Osteoblast (primary cell): ENCODE data around the gene FCGBP. TPM values are rescaled to one million over a fixed set of nuclear protein-coding genes. Genes with fewer than 3 reads are reported as not detected.
"Not testable (repeated sequence)": the region's sequence is repeated elsewhere in the genome, so short reads cannot be mapped to it uniquely, and the experiment has no call there.

ENCODE experiments used
- DNase-seq: peaks from one replicate; pipeline ENCODE4 v3.0.0; 2011; ENCODE audit warnings: low spot score, mixed read lengths; ENCODE audit not compliant: insufficient read length; ENCODE audit errors: missing footprints
- H2AFZ ChIP-seq: 2 replicates; pipeline ENCODE4 v1.6.0; 2011; ENCODE audit warnings: mild to moderate bottlenecking, low read length
- H3K27ac ChIP-seq: 2 replicates; pipeline ENCODE4 v1.5.1; 2011; ENCODE audit warnings: mild to moderate bottlenecking, low read depth, low read length, moderate library complexity
- H3K27me3 ChIP-seq: 2 replicates; pipeline ENCODE4 v1.6.0; 2012; ENCODE audit warnings: mild to moderate bottlenecking, control low read depth, inconsistent platforms, low read length, moderate library complexity; ENCODE audit not compliant: insufficient read depth
- H3K36me3 ChIP-seq: 2 replicates; pipeline ENCODE4 v1.5.1; 2011; ENCODE audit warnings: mild to moderate bottlenecking, low read length, control low read depth, moderate library complexity; ENCODE audit not compliant: insufficient read depth
- H3K4me1 ChIP-seq: 2 replicates; pipeline ENCODE4 v1.5.1; 2011; ENCODE audit warnings: mild to moderate bottlenecking, low read length, control low read depth, moderate library complexity; ENCODE audit not compliant: insufficient read depth
- H3K4me2 ChIP-seq: 2 replicates; pipeline ENCODE4 v1.6.0; 2011; ENCODE audit warnings: mild to moderate bottlenecking, low read length; ENCODE audit not compliant: insufficient read depth
- H3K4me3 ChIP-seq: fragments of 200-600 bp; sonication (generic); 3 replicates; pipeline ENCODE4 v1.5.1; 2012; ENCODE audit warnings: mild to moderate bottlenecking, low read length, inconsistent platforms; ENCODE audit not compliant: insufficient read depth
- H3K79me2 ChIP-seq: 2 replicates; pipeline ENCODE4 v1.6.0; 2012; ENCODE audit warnings: mild to moderate bottlenecking, low read length, control low read depth, inconsistent platforms; ENCODE audit not compliant: insufficient read depth
- H3K9me3 ChIP-seq: 2 replicates; pipeline ENCODE4 v1.5.1; 2011; ENCODE audit warnings: low read depth, low read length, control low read depth
- H4K20me1 ChIP-seq: 2 replicates; pipeline ENCODE4 v1.6.0; 2012; ENCODE audit warnings: mild to moderate bottlenecking, low read length, control low read depth; ENCODE audit not compliant: insufficient read depth
- CTCF ChIP-seq: IDR thresholded peaks from 2 replicates; pipeline ENCODE4 v1.5.1; 2011; ENCODE audit warnings: mild to moderate bottlenecking, low read depth, low read length, moderate library complexity; ENCODE audit errors: extremely low read depth
- total RNA-seq: library from RNA; depleted of rRNA; stranded (reverse); fragments of >200 nt; gene quantifications from 2 replicates; pipeline ENCODE4 v1.2.3, GENCODE V29; 2012

The FCGBP gene
- total RNA-seq, 1 donor = under 0.01 TPM

- Histone ChIP-seq H4K20me1 (no peaks in the 10 kb centered on the region), H3K79me2 (peaks cover 15% of the 10 kb centered on the region), H3K27ac (no peak overlapping the region), H3K27me3 (no peaks in the 10 kb centered on the region), H3K4me2 (no peak overlapping the region), H3K4me1 (peaks cover 12% of the 10 kb centered on the region), H3K9me3 (no peaks in the 10 kb centered on the region), H2AFZ (no peak overlapping the region), H3K36me3 (peaks cover 5% of the 10 kb centered on the region), H3K4me3 (no peak overlapping the region)
- no peak for TF ChIP-seq CTCF
- DNase-seq = no peak
Observed at GRCh38 chr19:39967561-39967960, 33.1 kb upstream of the FCGBP start.

- Histone ChIP-seq H3K4me2 (no peak overlapping the region), H4K20me1 (no peaks in the 10 kb centered on the region), H3K36me3 (no peaks in the 10 kb centered on the region), H3K4me3 (no peak overlapping the region), H3K27me3 (no peaks in the 10 kb centered on the region), H3K27ac (no peak overlapping the region), H3K79me2 (peaks cover 7% of the 10 kb centered on the region), H2AFZ (no peak overlapping the region), H3K4me1 (peaks cover 6% of the 10 kb centered on the region), H3K9me3 (no peaks in the 10 kb centered on the region)
- no peak for TF ChIP-seq CTCF
- DNase-seq = no peak
Observed at GRCh38 chr19:39966617-39967016, 32.2 kb upstream of the FCGBP start.

- no peak overlapping the region for H3K4me2 ChIP-seq
- no peaks in the 10 kb centered on the region for H3K79me2 ChIP-seq
- H3K36me3 ChIP-seq = no peaks in the 10 kb centered on the region
- H3K4me3 ChIP-seq = no peak overlapping the region
- no peaks in the 10 kb centered on the region for H3K4me1 ChIP-seq
- H3K27ac ChIP-seq = no peak overlapping the region
- no peaks in the 10 kb centered on the region for H3K9me3 ChIP-seq
- TF ChIP-seq CTCF = no peak
- no peaks in the 10 kb centered on the region for H3K27me3 ChIP-seq
- no peaks in the 10 kb centered on the region for H4K20me1 ChIP-seq
- H2AFZ ChIP-seq = no peak overlapping the region
- no peak for DNase-seq
Observed at GRCh38 chr19:39963898-39964297, 29.5 kb upstream of the FCGBP start.

- H3K27ac ChIP-seq, H3K4me1 ChIP-seq, H3K9me3 ChIP-seq, H4K20me1 ChIP-seq, H3K27me3 ChIP-seq, H3K4me2 ChIP-seq, H3K36me3 ChIP-seq, H3K4me3 ChIP-seq, H3K79me2 ChIP-seq, H2AFZ ChIP-seq, DNase-seq: not testable (repeated sequence)
Observed at GRCh38 chr19:39959407-39959806, 25.0 kb upstream of the FCGBP start.

GRCh38 chr19:39958942-39959341 lies 24.5 kb upstream of the FCGBP start:
- not testable (repeated sequence) for H3K79me2 ChIP-seq, H3K4me2 ChIP-seq, H3K36me3 ChIP-seq, H3K9me3 ChIP-seq, DNase-seq, H3K27me3 ChIP-seq, H3K4me1 ChIP-seq, H3K27ac ChIP-seq, H4K20me1 ChIP-seq, H2AFZ ChIP-seq, H3K4me3 ChIP-seq

GRCh38 chr19:39957886-39958285 lies 23.5 kb upstream of the FCGBP start:
- not testable (repeated sequence) for H3K27ac ChIP-seq, H3K27me3 ChIP-seq, H4K20me1 ChIP-seq, H3K9me3 ChIP-seq, H3K4me3 ChIP-seq, H3K4me1 ChIP-seq, H2AFZ ChIP-seq, H3K79me2 ChIP-seq, H3K4me2 ChIP-seq, DNase-seq, H3K36me3 ChIP-seq
